K562 (cell line): ENCODE results near the gene OR5B2.

ENCODE experiments used
- CHD1 ChIP-seq: fragments of 200-600 bp; sonication (generic); IDR thresholded peaks from one replicate; pipeline ENCODE4 v1.6.1; 2012; ENCODE audit warnings: mild to moderate bottlenecking, moderate library complexity, low read length, inconsistent platforms
- ZNF639 ChIP-seq, 2 experiments: fragments of 200-800 bp in 1 of 2; sonication (Bioruptor generic) in 1 of 2; sonication (generic) in 1 of 2; formaldehyde crosslinking in 1 of 2; IDR thresholded peaks in 1 of 2; conservative IDR thresholded peaks in 1 of 2; 2 replicates each; pipeline versions ENCODE4 v1.5.0 to v1.6.1; 2016 to 2020; ENCODE audit warnings: missing compliant biosample characterization in 1 of 2, missing genetic modification characterization in 1 of 2, missing genetic modification reagents in 1 of 2
- TF ChIP-seq, protein P1 (sequence below): fragments of 450-650 bp; IDR thresholded peaks from 2 replicates; pipeline ENCODE4 v1.6.1; 2016

DNA sequence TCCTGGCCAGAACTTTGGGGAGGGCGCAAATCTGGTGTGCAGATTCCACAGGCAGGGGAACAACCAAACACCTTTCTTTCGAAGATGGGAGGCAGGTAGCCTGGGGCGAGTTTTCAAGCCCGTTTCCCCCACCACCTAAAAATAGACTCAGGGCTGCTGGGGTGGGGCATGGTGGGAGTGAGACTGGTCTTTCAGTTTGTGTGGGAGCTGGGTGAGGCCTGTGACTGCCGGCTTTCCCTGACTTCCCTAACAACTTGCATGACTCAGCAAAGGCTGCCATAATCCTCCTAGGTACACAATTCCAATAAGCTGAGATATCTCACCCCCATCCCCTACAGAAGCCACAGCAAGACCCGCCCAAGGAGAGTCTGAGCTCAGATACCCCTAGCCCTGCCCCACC is 18.4 kb upstream of the OR5B2 start:
- TF ChIP-seq, protein P1, sequence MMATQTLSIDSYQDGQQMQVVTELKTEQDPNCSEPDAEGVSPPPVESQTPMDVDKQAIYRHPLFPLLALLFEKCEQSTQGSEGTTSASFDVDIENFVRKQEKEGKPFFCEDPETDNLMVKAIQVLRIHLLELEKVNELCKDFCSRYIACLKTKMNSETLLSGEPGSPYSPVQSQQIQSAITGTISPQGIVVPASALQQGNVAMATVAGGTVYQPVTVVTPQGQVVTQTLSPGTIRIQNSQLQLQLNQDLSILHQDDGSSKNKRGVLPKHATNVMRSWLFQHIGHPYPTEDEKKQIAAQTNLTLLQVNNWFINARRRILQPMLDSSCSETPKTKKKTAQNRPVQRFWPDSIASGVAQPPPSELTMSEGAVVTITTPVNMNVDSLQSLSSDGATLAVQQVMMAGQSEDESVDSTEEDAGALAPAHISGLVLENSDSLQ, result no peak
- TF ChIP-seq CHD1 (no peak), ZNF639 (CRISPR knock-in tag; conservative IDR thresholded peaks at IDR 0.05 in 1 of 2, IDR thresholded peaks at IDR 0.05 in 1 of 2) (no peak)
